ENCODE data around the gene FOXO4.

DNA sequence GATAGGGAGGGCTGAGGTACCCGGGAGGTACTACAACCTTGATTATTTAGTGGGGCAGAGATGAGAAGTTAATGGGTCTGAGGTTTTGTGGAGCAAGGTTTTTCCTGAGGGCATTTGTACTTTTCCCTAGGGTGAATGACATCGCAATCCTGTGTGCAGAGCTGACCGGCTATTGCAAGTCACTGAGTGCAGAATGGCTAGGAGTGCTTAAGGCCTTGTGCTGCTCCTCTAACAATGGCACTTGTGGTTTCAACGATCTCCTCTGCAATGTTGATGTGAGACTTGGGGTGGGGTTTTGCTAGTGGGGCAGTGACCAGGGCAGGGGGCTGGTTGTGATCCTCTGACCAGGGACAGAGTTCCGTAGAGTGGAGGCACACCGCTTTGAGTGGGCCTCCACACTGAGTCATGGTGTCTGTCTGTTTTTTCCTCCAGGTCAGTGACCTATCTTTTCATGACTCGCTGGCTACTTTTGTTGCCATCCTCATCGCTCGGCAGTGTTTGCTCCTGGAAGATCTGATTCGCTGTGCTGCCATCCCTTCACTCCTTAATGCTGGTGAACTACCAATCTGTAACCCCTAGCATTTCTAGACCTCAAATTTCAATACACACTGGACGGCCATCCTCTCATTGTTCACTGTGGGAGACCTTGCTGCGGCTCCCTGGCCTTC, 32.6 kb downstream of the FOXO4 start:
- TF ChIP-seq CTCF (IDR thresholded peaks at IDR 0.05; ENCODE audit: low read depth, low read length, missing input control) (no peak), JUND (IDR thresholded peaks at IDR 0.05) (no peak), RAD21 (IDR thresholded peaks at IDR 0.05) (no peak), SP1 (IDR thresholded peaks at IDR 0.05) (no peak), FOXA1 (IDR thresholded peaks at IDR 0.05) (no peak), EGR1 (IDR thresholded peaks at IDR 0.05; ENCODE audit: low read depth in 2 of 2) (no peak), YY1 (IDR thresholded peaks at IDR 0.05) (no peak)
